Coronary artery (tissue), 2 donors: Measurements from ENCODE around the gene CTRB2.

Experiments
- DNase-seq: peaks from one replicate; pipeline ENCODE4 v3.0.0-alpha.2; 2017; ENCODE audit warnings: low spot score
- H3K27ac ChIP-seq, 2 donors: fragments of 200-600 bp; sonication (generic); one replicate each; pipeline ENCODE4 v1.5.1; 2016 to 2019
- H3K4me3 ChIP-seq: fragments of 200-600 bp; sonication (generic); 2 replicates; pipeline ENCODE4 v1.5.1; 2016; ENCODE audit warnings: mild to moderate bottlenecking, moderate library complexity
- TF ChIP-seq, protein P1 (sequence below): fragments of 200-600 bp; sonication (generic); IDR thresholded peaks from one replicate; pipeline ENCODE4 v1.5.1; 2019; ENCODE audit warnings: antibody characterized with exemption

Gene CTRB2

DNA sequence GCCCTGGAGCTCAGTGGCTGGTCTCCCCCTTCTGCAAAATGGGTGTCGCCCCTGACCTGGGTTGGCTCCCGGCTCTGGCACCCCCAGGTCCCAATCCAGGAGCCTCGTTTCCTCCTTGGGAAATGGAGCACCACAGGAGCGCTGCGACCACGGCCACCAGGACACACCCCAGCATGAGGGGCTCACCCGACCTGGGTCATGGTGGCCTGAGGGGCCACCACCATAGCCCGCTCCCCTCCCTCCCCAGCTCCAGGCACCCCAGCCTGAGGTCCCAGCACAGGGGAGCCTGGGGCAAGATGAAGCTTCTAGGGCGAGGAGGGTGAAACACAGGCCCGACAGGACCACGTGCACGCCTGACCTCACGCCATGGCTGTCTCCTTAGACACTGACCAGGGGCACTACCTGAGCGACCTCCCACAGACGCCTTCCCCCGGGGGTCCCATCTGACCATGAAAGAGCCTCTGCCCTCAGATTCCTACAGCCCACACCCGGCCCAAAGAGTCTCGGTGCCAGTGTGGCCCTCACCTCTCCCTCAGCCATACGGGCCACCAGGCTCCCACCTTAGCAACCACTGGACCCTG lies 32.7 kb upstream of the CTRB2 start:
- Histone ChIP-seq H3K4me3 (peak overlapping the region; percentile 61), H3K27ac (peak overlapping the region; percentile 94)
- TF ChIP-seq, protein P1, sequence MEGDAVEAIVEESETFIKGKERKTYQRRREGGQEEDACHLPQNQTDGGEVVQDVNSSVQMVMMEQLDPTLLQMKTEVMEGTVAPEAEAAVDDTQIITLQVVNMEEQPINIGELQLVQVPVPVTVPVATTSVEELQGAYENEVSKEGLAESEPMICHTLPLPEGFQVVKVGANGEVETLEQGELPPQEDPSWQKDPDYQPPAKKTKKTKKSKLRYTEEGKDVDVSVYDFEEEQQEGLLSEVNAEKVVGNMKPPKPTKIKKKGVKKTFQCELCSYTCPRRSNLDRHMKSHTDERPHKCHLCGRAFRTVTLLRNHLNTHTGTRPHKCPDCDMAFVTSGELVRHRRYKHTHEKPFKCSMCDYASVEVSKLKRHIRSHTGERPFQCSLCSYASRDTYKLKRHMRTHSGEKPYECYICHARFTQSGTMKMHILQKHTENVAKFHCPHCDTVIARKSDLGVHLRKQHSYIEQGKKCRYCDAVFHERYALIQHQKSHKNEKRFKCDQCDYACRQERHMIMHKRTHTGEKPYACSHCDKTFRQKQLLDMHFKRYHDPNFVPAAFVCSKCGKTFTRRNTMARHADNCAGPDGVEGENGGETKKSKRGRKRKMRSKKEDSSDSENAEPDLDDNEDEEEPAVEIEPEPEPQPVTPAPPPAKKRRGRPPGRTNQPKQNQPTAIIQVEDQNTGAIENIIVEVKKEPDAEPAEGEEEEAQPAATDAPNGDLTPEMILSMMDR, result no peak
- DNase-seq, result no peak

DNA sequence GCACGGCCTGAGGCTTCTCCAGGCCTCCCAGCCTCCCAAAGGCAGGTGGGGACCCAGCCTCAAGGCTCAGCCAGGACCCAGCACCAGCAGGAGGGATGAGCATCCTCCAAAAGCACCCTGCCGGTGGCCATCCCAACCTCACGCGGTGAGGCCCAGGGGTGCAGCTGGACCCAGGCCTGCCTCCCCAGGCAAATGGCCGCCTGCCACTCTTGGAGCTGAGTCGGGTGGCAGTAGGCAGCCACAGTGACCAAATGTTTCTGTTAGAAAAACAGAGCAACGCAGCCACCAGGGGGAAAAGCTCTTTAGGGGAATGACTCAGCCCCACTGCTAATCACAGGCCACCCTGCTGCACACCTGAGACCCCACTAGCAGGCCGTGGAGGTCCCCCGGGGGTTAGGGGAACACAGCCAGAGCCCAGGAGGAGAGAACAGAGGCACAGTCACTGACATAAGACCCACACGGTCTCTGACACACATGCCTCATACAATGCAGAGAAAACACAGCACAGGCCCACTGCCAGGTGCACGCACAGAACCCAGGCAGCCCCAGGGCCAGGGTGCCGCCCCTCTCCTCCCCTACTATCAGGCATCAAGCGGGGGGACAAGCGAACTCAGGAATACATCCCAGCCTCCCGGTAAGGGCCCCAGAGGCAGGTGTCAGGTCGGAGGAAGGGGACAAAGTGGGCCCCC lies 32.0 kb upstream of the CTRB2 start:
- DNase-seq, result no peak
- peak overlapping the region; percentile 94 for H3K27ac ChIP-seq
- peak overlapping the region; percentile 61 for H3K4me3 ChIP-seq
- TF ChIP-seq, protein P1, result no peak

DNA sequence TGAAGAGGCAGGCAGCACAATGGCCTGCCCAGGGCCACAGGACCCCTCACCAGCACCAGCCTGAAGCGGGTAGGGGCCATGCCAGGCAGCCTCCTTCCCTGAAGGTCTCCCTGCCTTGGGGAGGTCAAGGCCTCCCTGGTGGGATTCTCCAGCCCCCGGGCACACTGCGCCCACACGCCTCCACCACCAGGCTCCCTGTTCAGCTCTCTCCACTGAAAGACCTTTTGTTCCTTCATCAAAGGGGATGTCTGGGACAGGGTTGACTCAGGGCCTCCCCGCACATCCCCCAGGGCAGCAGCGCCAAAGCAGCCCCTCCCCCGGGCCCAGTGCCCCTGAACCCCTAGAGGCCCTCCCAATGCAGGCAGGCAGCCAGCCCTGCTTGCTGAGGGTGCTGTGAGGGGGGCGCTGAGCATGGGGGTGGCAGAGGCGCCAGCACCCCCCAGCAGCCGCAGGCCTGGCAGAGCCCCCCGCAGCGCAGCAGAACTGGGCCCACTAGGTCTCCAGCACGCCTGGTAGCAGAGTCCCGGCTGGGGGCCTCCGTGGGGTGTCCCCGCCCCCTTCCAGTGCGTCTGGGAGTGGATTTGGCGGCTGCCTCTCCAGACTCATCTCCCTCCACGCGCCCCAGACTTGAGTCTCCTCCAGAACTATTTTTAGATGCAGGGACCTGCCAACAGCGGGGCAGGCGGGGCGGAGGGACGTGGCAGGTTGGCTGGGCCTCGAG lies 31.3 kb upstream of the CTRB2 start:
- Histone ChIP-seq H3K4me3 (peak overlapping the region; percentile 61), H3K27ac (peak overlapping the region; percentile 94)
- DNase-seq, result peak; percentile 95
- TF ChIP-seq, protein P1, result no peak

DNA sequence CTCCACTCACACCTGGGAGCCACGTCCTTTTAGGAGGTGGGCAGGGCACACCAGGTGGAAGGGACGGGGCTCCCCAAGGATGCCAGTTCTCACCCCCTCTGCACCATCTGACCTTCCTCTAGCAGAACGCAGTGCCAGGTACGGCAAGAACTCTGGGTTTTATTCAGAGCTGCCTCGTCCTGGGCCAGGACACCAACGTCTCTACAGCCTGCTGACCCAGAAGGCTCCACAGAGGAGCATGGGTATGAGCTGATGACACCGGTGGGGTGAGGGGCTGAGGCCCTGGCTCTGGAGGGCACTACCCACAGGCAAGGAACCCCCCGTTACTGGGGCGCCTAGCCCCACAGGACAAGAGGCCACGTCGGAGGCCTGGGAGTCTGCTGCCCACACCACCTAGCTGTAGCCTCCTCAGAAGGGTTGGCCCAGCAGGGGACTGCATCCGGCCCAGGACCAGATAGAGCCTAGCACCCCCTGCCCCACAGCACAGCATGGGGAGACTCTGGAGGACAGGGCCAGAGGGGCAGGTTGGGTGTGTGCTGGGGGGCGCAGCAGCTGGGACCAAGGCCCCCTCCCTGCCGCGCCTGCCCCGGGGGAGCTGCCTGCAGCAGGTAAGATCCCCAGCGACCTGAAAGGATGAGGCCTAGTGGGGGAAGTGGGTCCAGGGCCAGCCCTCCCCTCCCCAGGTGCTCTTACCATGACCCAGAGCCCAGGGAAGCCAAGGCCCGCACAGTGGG lies 30.6 kb upstream of the CTRB2 start:
- TF ChIP-seq, protein P1, result no peak
- Histone ChIP-seq H3K27ac (peak overlapping the region; percentile 94), H3K4me3 (peak overlapping the region; percentile 61)
- no peak for DNase-seq

DNA sequence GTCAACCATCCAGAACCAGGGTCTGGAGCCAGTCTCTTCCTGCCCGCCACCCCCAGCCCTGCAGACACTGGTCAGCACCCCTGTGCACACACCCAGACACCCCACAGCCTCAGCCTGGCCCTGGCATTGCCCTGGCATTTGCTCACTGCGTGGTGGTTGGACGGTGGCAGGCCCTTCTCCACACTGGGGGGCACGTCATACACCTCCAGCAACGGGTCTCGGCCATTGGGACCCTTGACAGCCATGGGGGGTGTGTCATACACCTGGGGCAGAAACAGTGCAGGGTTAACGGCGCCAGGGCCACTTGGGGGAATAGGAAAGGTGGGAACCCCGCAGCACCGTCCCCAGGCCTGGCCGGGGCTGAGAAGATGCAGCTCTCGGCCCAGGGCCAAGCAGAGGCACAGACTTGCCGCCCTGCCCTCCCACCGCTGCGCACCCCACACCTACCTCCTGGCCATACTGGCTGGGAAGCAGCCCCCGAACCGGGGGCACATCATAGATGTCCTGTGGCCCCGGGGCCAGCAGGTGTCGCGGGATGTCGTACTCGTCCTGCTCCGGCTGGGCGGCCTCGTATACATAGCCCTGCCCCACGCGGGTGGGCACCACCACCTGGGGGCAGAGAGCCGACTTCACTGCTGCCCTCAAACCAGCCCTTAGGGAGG lies 29.9 kb upstream of the CTRB2 start:
- peak overlapping the region; percentile 94 for H3K27ac ChIP-seq
- TF ChIP-seq, protein P1, result no peak
- no peak for DNase-seq
- H3K4me3 ChIP-seq, result no peak overlapping the region

DNA sequence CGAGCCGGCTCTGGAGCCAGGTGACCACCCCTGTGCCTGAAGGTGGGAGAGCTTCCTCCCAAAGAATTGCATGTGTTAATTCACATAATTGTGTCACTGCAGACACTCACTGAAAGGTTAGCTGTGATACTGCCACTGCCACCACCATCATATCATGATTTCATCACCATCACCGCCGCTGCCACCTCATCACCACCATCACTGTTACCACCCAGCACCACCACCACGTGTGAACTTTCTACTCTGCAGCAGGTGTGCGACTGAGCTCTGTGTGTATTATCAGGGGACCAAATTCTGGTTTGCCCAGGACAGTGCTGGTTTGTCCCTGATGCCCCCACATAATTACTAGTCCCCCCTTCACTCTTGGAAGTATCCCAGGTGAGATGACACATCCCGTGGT lies 29.3 kb upstream of the CTRB2 start:
- TF ChIP-seq, protein P1, result no peak
- H3K27ac ChIP-seq, result peak overlapping the region in 1 of 2 donors; percentile 94
- no peak for DNase-seq

More for the DNA sequence above, 29.3 kb upstream of the CTRB2 start:
- H3K4me3 ChIP-seq, result no peak overlapping the region
